ENCODE results near the gene ZFR.

ZFR gene

DNA sequence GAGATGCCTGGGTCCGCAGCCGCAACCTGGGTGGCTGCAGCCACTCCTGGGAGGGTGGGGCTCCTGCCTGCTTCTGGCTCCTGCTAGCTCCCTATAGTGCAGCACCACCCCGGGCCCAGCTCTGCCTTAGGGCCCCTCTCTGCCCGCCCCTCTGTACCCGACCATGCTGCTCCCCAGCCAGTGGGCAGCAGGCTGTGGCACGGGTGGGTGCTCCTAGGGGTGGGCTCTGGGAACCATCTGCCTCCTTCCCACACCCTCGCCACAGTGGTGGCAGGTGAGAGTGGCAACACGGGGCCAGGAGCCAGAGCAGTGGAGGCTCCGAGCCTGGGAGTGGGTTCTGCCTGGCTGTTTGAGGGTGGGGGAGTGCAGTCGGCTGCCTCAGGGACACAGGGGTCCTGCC lies 124.0 kb downstream of the ZFR start:
- no peak for DNase-seq
- Histone ChIP-seq H3K4me3 (ENCODE audit: low read depth, low read length) (no peak overlapping the region), H3K27me3 (ENCODE audit: insufficient read depth, low read depth, severe bottlenecking) (no peaks in the 10 kb centered on the region), H3K27ac (no peak overlapping the region), H3K9me3 (ENCODE audit: severe bottlenecking) (peaks cover 9% of the 10 kb centered on the region), H3K36me3 (no peaks in the 10 kb centered on the region)
- TF ChIP-seq, protein P1, sequence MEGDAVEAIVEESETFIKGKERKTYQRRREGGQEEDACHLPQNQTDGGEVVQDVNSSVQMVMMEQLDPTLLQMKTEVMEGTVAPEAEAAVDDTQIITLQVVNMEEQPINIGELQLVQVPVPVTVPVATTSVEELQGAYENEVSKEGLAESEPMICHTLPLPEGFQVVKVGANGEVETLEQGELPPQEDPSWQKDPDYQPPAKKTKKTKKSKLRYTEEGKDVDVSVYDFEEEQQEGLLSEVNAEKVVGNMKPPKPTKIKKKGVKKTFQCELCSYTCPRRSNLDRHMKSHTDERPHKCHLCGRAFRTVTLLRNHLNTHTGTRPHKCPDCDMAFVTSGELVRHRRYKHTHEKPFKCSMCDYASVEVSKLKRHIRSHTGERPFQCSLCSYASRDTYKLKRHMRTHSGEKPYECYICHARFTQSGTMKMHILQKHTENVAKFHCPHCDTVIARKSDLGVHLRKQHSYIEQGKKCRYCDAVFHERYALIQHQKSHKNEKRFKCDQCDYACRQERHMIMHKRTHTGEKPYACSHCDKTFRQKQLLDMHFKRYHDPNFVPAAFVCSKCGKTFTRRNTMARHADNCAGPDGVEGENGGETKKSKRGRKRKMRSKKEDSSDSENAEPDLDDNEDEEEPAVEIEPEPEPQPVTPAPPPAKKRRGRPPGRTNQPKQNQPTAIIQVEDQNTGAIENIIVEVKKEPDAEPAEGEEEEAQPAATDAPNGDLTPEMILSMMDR (IDR thresholded peaks at IDR 0.05; ENCODE audit: low read depth, low read length) = no peak

DNA sequence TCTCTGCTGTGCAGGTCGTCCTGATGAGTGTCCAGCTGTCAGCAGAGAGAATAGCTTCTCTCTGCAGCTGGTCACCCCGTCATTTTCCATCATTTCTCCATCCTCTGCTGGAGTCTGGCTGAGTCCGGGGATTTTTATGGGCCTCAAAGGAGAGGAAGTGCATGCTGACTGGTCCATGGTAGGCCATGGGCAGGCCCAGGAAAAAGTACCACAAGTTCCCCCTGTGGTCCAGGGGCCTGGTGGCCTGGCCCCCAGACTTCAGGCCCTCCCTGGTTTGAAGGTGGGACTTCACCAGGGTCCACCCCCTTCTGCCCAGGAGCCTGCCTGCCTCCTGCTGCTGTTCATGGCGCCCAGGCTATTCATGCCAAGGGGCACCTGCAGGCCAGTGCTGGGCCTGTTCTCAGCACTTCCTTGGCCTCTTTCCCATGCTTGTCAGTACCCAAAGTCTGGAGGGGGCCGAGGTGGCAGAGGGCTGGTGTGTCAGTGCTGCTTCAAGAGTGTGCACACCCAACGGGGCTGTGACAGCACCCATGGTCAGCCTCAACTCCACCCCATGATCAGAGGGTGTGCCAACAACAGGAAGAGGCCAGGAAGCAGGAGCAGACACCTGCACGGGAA lies 124.5 kb downstream of the ZFR start:
- TF ChIP-seq, protein P1 (IDR thresholded peaks at IDR 0.05; ENCODE audit: low read depth, low read length) = no peak
- no peaks in the 10 kb centered on the region for H3K36me3 ChIP-seq
- no peak for DNase-seq
- no peaks in the 10 kb centered on the region for H3K27me3 ChIP-seq (ENCODE audit: insufficient read depth, low read depth, severe bottlenecking)
- no peak overlapping the region for H3K4me3 ChIP-seq (ENCODE audit: low read depth, low read length)
- peaks cover 9% of the 10 kb centered on the region for H3K9me3 ChIP-seq (ENCODE audit: severe bottlenecking)
- H3K27ac ChIP-seq = no peak overlapping the region

DNA sequence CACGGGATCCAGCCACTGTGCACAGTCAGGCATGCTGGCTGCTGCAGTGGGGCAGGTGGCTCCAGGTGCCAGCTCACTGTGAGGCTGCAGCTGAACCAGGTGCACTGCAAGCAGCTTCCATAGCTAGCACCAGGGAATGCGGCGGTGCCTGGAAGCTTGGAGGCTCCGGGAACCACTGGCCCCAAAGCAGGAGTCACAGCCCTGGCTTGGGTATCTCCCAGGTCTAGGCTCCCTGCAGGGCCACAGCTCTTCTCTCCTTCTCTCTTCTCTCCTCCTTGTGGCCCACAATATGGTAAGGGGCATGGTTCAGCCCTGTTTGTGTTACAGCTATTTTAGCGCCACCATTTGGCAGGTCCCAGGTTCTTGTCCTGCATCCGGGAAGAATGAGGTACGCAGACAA lies 125.1 kb downstream of the ZFR start:
- Histone ChIP-seq H3K9me3 (ENCODE audit: severe bottlenecking) (peaks cover 9% of the 10 kb centered on the region), H3K4me3 (ENCODE audit: low read depth, low read length) (no peak overlapping the region)
- peak; percentile 74 for DNase-seq

DNA sequence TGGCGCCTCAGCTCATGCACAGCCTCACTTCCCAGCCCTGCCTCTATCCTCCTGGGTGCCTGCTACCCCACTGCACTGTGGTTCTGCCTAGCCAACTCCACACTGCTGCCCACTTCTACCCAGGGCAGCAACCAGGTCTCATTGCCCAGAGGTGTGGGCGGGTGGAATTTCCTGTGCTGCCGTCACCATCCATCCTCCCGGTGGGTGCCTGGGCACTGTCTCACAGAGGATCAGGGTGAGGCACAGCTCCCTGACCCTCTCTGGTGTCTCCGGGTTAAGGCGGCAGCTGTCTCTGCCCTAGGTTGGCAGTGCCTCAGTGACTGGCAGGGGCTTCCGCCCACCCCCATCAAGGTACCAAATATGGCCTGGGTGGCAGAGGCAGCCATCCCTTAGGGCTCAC lies 127.5 kb downstream of the ZFR start:
- TF ChIP-seq, protein P1 (IDR thresholded peaks at IDR 0.05; ENCODE audit: low read depth, low read length) = no peak

More for the DNA sequence above, 125.1 kb downstream of the ZFR start:
- no peaks in the 10 kb centered on the region for H3K27me3 ChIP-seq (ENCODE audit: insufficient read depth, low read depth, severe bottlenecking)
- no peak overlapping the region for H3K27ac ChIP-seq
- H3K36me3 ChIP-seq = no peaks in the 10 kb centered on the region
- TF ChIP-seq, protein P1 (IDR thresholded peaks at IDR 0.05; ENCODE audit: low read depth, low read length) = peak; percentile 59

DNA sequence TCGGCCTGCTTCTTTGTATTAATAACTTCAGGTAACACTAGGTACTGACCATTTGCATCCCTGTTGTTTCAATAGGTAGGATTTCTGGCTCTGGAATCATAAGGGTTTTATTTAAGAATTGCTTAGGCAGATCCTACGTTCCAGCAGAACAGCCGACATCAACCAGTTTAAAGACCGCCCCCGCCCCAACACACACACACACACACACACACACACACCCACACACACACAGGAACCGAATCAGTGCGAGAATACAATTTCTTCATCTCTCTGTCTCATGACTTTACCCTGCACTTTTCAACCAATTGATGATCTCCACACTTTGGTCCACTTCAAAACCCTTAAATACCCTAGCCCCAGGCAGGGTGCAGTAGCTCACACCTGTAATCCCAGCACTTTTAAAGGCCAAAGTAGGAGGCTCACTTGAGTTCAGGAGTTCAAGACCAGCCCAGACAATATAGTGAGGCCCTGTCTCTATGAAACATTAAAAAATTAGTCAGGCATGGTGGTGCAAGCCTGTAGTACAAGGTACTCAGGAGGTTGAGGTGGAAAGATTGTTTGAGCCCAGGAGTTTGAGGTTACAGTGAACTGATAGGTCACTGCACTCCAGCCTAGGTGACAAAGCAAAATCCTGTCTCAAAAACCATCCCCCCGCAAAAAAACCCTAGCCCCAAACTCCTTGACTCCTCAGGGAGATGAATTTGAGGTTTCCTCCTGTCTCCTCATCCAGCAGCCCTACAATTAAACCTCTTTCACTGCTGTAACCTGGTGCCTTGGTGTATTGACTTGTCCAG lies 129.1 kb downstream of the ZFR start:
- Histone ChIP-seq H3K9me3 (ENCODE audit: severe bottlenecking) (no peaks in the 10 kb centered on the region), H3K36me3 (no peaks in the 10 kb centered on the region), H3K4me3 (ENCODE audit: low read depth, low read length) (no peak overlapping the region), H3K27ac (no peak overlapping the region), H3K27me3 (ENCODE audit: insufficient read depth, low read depth, severe bottlenecking) (no peaks in the 10 kb centered on the region)
- no peak for DNase-seq
- TF ChIP-seq, protein P1 (IDR thresholded peaks at IDR 0.05; ENCODE audit: low read depth, low read length) = no peak

More for the DNA sequence above, 127.5 kb downstream of the ZFR start:
- Histone ChIP-seq H3K36me3 (no peaks in the 10 kb centered on the region), H3K27me3 (ENCODE audit: insufficient read depth, low read depth, severe bottlenecking) (no peaks in the 10 kb centered on the region), H3K4me3 (ENCODE audit: low read depth, low read length) (no peak overlapping the region), H3K9me3 (ENCODE audit: severe bottlenecking) (peaks cover 5% of the 10 kb centered on the region), H3K27ac (no peak overlapping the region)
- DNase-seq = no peak

Measured in WERI-Rb-1 (cell line).